GM19455 (cell line): Measurements from ENCODE around the gene AKNA.

Source experiments
- ATAC-seq: cut with Tn5 transposase; IDR thresholded peaks from one replicate; pipeline ENCODE4 v1.9.1; 2021; ENCODE audit not compliant: unreplicated experiment

The AKNA gene

GRCh38 chr9:114309096-114309495, 78.7 kb downstream of the AKNA start:
- ATAC-seq = no peak

- no peak for ATAC-seq
Observed at GRCh38 chr9:114308361-114308950, 79.3 kb downstream of the AKNA start.

GRCh38 chr9:114307899-114308267, 79.9 kb downstream of the AKNA start:
- ATAC-seq = no peak

GRCh38 chr9:114304416-114305188, 83.2 kb downstream of the AKNA start:
- no peak for ATAC-seq

DNA sequence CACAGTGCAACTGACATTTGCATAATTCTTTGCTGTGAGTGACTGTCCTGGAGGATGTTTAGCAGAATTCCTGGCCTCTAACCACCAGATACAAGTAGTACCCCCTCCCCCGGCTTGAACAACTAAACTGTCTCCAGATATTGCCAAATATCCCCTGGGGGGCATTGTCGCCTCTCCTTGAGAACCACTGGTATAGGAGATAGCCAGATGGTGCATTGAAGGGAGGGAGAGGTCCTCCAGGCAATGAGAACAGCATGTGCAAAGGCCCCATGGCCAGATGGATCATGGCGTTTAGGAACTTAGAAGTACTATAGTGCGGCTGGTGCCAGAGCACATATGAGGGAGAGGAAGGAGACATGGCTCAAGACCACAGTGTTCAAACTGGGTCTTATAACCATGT, 83.8 kb downstream of the AKNA start:
- no peak for ATAC-seq

- ATAC-seq = no peak
Observed at GRCh38 chr9:114303571-114303970, 84.2 kb downstream of the AKNA start.

DNA sequence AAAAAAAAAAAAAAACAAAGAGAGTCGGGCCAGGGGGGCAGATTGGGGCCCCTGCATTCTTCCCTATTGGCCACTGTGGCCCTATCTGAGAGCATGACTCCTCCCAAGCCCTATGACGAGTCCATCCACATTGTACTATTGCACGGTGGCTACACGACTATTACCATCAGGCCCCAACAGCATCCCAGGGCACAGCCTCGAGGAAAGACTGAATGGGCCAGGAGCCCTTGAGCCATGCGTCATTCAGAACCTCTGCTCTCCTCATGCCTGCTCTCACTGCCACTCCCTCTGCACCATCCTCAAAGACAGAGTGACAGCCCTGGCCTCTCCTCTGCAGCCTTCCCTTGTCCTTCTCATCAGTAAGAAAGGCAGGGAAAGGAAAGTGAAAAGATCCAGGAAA, 85.1 kb downstream of the AKNA start:
- no peak for ATAC-seq

GRCh38 chr9:114301798-114302565, 85.8 kb downstream of the AKNA start:
- no peak for ATAC-seq

- no peak for ATAC-seq
Observed at GRCh38 chr9:114300846-114301797, 86.7 kb downstream of the AKNA start.

- no peak for ATAC-seq
Observed at GRCh38 chr9:114300153-114300845, 87.5 kb downstream of the AKNA start.

- ATAC-seq = no peak
Observed at GRCh38 chr9:114299286-114300152, 88.3 kb downstream of the AKNA start.

- no peak for ATAC-seq
Observed at GRCh38 chr9:114296338-114296737, 91.4 kb downstream of the AKNA start.

DNA sequence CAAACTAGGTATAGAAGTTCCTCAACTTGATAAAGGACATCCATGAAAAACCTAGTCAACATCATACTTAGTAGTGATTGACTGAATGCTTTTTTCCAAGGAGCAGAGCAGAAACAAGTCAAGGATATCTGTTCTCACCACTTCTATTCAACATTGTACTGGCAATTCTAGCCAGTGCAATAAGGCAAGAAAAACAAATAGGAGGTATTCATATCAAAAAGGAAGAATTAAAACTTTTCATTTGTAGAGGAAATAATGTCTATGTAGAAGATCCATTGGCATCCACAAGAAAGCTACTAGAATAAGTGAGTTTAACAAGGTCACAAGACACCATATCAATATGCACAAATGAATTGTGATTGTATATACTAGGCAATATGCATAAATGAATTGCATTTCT, 93.1 kb downstream of the AKNA start:
- no peak for ATAC-seq

DNA sequence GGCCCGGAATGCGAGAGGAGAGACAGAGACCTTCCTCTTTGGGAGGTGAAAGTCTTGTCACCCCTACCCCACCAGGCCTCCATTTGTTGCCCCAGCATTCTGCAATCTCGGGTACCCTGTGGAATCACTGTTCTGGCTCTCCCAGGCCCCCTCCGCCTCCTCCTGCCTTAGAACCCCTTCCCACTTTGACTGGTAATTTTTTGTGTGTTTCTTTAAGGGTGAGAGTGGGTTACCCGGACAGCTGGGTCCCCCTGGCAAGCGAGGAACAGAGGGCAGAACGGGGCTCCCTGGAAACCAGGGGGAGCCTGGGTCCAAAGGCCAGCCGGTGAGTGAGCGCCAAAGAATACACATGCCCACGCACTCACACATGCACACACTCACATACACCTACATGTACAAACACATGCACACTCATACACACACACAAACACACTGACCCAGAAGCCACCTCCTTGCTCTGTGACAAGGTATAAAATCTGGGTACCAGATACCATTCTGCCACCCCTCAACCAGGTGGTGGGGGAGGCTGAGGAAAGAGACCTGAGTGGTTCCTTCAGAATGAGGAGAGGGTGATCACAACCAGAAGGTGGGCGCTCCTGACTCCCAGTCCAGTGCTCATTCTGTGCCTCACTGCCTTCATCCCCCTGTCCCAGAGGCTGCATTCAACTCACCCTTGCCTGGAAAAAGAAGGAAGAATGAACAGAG, 95.7 kb downstream of the AKNA start:
- ATAC-seq = no peak

GRCh38 chr9:114291064-114291474, 96.7 kb downstream of the AKNA start:
- ATAC-seq = no peak

DNA sequence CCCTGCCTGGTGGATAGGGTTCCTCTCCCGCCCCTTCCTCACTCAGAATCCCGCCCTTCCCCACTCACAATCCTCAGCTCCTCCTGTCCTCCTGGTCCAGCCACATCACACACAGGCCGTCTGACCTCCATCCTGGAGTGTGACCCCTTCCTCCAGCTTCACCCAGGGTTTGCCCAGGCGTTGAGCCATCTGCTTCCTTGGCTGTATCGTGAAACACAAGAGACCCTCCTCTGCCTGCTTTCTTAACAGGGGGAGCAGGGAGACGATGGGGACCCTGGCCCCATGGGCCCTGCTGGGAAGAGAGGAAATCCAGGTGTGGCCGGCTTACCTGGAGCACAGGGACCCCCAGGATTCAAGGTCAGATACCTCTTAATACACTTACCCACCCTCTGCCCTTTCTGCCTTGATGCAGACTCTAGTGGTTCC, 97.2 kb downstream of the AKNA start:
- ATAC-seq = no peak

GRCh38 chr9:114289571-114290481, 98.0 kb downstream of the AKNA start:
- ATAC-seq = no peak

DNA sequence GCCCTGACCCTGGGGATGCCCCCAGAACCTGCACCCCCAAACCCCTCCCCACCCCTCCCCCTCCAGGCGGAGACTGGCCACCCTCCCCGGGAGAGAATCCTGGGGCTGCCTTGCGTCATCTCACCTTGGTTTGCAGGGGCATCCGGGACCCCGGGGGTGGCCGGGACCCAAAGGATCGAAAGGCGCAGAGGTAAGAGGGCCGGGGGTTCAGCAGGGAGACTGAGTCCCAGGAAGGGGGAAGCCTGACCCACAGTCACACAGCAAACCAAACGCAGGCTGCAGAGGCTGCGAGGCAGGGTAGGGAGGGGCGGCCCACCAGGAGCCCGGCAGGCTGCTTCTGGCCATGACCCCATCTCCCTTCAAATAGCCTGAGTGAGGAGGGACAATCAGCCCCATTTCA, 98.7 kb downstream of the AKNA start:
- no peak for ATAC-seq
